Upper lobe of left lung (tissue), 6 donors: Measurements from ENCODE around the gene TRAF3. TPM values are rescaled to one million over a fixed set of nuclear protein-coding genes. Genes with fewer than 3 reads are reported as not detected.

Experiments
- ATAC-seq, 2 donors: fragments of 200-7000 bp; cut with Tn5 transposase; one replicate each; pipeline ENCODE4 v1.9.1; 2022; ENCODE audit warnings: mild to moderate bottlenecking in 2 of 2, moderate library complexity in 2 of 2; ENCODE audit not compliant: low FRiP score in 2 of 2
- DNase-seq, 2 donors: peaks; one replicate each; pipeline ENCODE4 v3.0.0-alpha.2; 2019 to 2020
- H3K27ac ChIP-seq, 4 donors: fragments of 200-600 bp; sonication (generic); one replicate each; pipeline ENCODE4 v1.5.1; 2016 to 2019
- H3K27me3 ChIP-seq, 4 donors: fragments of 200-600 bp; sonication (generic); one replicate each; pipeline ENCODE4 v1.5.1; 2017 to 2019
- H3K36me3 ChIP-seq, 4 donors: fragments of 200-600 bp; sonication (generic); one replicate each; pipeline ENCODE4 v1.5.1; 2016 to 2019
- H3K4me1 ChIP-seq, 4 donors: fragments of 200-600 bp; sonication (generic); one replicate each; pipeline ENCODE4 v1.5.1; 2018 to 2019
- H3K4me3 ChIP-seq, 4 donors: fragments of 200-600 bp; sonication (generic); one replicate each; pipeline ENCODE4 v1.5.1; 2017 to 2019; ENCODE audit warnings: mild to moderate bottlenecking in 2 of 4, moderate library complexity in 1 of 4
- H3K9me3 ChIP-seq, 4 donors: fragments of 200-600 bp; sonication (generic); one replicate each; pipeline ENCODE4 v1.5.1; 2018 to 2019
- EP300 ChIP-seq, 4 donors: sonication (generic); formaldehyde crosslinking; IDR thresholded peaks; one replicate each; pipeline ENCODE4 v1.5.1; 2017; ENCODE audit warnings: antibody characterized with exemption in 4 of 4, control low read depth in 2 of 4
- POLR2A ChIP-seq, 4 donors: fragments of 450-650 bp; IDR thresholded peaks; one replicate each; pipeline ENCODE4 v1.5.1; 2016 to 2017; ENCODE audit warnings: antibody characterized with exemption in 4 of 4, mild to moderate bottlenecking in 2 of 4
- POLR2AphosphoS5 ChIP-seq, 2 donors: sonication (generic); formaldehyde crosslinking; IDR thresholded peaks; one replicate each; pipeline ENCODE4 v1.5.1; 2017; ENCODE audit warnings: antibody characterized with exemption in 2 of 2
- WGBS, 2 donors: methylation state at CpG; one replicate each; pipeline ENCODE4 v1.1.5; 2017 to 2018; 5-methylcytosine and 5-hydroxymethylcytosine counted together
- total RNA-seq, 6 donors: library from RNA; depleted of rRNA in 4 of 6; stranded (reverse); fragments of >200 nt in 4 of 6; gene quantifications; one replicate each; pipeline versions ENCODE4 v1.1.0 to v1.2.1, GENCODE V29; 2016 to 2021
- TF ChIP-seq, protein P1 (sequence below), 6 experiments: fragments of 450-650 bp in 4 of 6; fragments of 200-600 bp in 2 of 6; sonication (generic) in 2 of 6; IDR thresholded peaks; one replicate each; pipeline ENCODE4 v1.5.1; 2016 to 2019; ENCODE audit warnings: antibody characterized with exemption in 6 of 6
- donor health status: DM: no; HTN: no; CAD: no; lungs with moderate emphysema.
- donor health status: DM: no; HTN: yes; CAD: no; lungs with severe emphysema.

Gene TRAF3
- total RNA-seq, 6 donors from 2014 or later, result 14.7 to 45.4 (median 22.1) TPM

DNA sequence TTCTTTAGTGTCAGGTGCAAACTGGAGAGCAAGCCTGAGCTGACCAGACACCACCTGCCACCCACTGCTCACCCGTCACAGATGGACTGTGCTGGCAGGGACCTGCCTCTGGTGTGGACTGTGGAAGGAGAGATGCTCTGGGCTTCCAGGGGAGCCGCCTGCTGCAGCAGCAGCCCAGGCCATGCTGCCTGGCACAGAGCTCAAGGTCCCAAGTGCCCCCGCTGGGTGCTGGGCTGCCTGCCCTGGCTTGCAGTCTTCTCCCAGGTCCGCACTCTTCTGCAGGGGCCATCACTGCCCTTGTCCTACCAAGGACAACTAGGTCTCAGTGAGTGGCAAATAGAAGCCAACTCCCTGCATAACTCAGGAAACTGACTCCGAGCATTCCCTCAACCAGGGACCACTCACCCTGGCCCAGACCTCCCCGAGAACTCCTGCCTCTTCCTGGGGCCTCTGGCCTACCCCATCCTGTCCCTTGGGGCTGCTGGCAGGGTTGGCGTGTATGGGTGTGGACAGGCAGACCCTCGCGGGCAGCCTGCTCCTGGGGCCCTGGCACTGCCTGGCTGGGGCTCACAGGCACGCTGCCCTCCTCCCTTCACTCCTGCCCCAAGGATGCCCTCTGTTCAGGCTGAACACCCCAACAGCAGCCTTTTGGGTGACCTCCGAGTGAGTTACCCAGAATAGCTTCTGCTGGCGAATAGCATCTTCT, 154.5 kb downstream of the TRAF3 start:
- H3K27ac ChIP-seq, result no peak overlapping the region
- peaks cover 2 to 30% (median 26%) of the 10 kb centered on the region in 4 donors for H3K27me3 ChIP-seq
- no peaks in the 10 kb centered on the region for H3K9me3 ChIP-seq
- no peak overlapping the region for H3K4me3 ChIP-seq
- TF ChIP-seq EP300 (IDR thresholded peaks at IDR 0.05) (no peak), POLR2AphosphoS5 (IDR thresholded peaks at IDR 0.05) (no peak)
- H3K36me3 ChIP-seq, result peaks cover 0 to 32% (median 16%) of the 10 kb centered on the region in 4 donors
- peak in 1 of 2 donors; percentile 61 for DNase-seq
- H3K4me1 ChIP-seq, result peaks cover 28 to 43% (median 29%) of the 10 kb centered on the region in 4 donors
- ATAC-seq, result no peak
- WGBS, 2 donors, result 92 to 100% methylated on average over 4 to 12 of the region's 12 CpGs

DNA sequence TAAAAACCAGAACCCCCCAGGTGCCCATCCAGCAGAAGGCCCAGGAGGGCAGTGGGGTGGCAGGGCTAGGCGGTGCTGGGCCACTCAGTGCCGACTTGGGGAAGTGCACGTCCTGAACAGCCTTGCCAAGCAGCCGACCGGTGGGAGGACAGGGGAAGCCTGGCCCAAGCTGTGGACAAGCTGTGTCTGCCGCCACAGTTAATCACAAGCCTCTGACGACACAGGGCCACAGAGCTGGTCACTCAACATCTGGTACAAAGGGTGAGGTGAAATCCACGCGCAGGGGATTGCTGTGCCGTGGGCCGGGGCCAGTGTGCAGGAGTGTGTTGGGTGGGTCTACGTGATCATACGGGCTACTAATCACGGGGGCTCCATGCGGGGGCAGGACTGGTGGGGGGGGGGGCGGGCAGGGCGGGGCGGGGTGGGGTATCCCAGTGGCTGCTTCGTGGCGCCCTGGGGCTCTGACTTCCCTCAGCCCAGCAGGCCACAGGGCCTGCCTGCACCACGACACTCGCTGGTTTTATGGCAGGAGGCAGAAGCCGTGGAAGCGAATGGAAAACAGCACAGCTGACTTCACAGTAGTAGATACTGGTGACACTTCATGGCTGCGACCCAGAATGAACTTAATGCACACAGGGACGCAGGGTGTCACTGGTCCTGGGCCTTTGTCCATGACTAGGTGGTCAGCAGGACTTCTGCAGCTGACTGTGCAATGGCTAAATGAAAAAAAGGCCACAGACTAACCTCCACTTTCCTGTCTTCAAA, 155.4 kb downstream of the TRAF3 start:
- ATAC-seq, result no peak
- Histone ChIP-seq H3K27me3 (peaks cover 2 to 30% (median 26%) of the 10 kb centered on the region in 4 donors), H3K36me3 (peaks cover 3 to 41% (median 23%) of the 10 kb centered on the region in 4 donors), H3K4me1 (peaks cover 28 to 35% (median 29%) of the 10 kb centered on the region in 4 donors), H3K4me3 (no peak overlapping the region), H3K9me3 (no peaks in the 10 kb centered on the region), H3K27ac (no peak overlapping the region)
- TF ChIP-seq, protein P1, sequence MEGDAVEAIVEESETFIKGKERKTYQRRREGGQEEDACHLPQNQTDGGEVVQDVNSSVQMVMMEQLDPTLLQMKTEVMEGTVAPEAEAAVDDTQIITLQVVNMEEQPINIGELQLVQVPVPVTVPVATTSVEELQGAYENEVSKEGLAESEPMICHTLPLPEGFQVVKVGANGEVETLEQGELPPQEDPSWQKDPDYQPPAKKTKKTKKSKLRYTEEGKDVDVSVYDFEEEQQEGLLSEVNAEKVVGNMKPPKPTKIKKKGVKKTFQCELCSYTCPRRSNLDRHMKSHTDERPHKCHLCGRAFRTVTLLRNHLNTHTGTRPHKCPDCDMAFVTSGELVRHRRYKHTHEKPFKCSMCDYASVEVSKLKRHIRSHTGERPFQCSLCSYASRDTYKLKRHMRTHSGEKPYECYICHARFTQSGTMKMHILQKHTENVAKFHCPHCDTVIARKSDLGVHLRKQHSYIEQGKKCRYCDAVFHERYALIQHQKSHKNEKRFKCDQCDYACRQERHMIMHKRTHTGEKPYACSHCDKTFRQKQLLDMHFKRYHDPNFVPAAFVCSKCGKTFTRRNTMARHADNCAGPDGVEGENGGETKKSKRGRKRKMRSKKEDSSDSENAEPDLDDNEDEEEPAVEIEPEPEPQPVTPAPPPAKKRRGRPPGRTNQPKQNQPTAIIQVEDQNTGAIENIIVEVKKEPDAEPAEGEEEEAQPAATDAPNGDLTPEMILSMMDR (IDR thresholded peaks at IDR 0.05), result no peak
- no peak for TF ChIP-seq EP300 (IDR thresholded peaks at IDR 0.05)
- peak in 1 of 2 donors; percentile 52 for DNase-seq
- 88 to 92% methylated on average over 14 to 17 of the region's 26 CpGs for WGBS, 2 donors

- WGBS, 2 donors, result 93% methylated on average over 16 to 20 of the region's 20 CpGs
- peaks cover 6 to 50% (median 32%) of the 10 kb centered on the region in 4 donors for H3K36me3 ChIP-seq
- no peak overlapping the region for H3K4me3 ChIP-seq
- no peak overlapping the region for H3K27ac ChIP-seq
- H3K27me3 ChIP-seq, result peaks cover 2 to 21% (median 20%) of the 10 kb centered on the region in 4 donors
- DNase-seq (peak in 1 of 2 donors; percentile 69), ATAC-seq (no peak)
- H3K4me1 ChIP-seq, result peaks cover 18 to 24% (median 19%) of the 10 kb centered on the region in 4 donors
- H3K9me3 ChIP-seq, result no peaks in the 10 kb centered on the region
- TF ChIP-seq EP300 (IDR thresholded peaks at IDR 0.05), result no peak
- TF ChIP-seq POLR2A (IDR thresholded peaks at IDR 0.05), result no peak
- TF ChIP-seq, protein P1 (IDR thresholded peaks at IDR 0.05), result no peak
- no peak for TF ChIP-seq POLR2AphosphoS5 (IDR thresholded peaks at IDR 0.05)
These were observed 156.5 kb downstream of the TRAF3 start for GRCh38 chr14:102933618-102934231.

DNA sequence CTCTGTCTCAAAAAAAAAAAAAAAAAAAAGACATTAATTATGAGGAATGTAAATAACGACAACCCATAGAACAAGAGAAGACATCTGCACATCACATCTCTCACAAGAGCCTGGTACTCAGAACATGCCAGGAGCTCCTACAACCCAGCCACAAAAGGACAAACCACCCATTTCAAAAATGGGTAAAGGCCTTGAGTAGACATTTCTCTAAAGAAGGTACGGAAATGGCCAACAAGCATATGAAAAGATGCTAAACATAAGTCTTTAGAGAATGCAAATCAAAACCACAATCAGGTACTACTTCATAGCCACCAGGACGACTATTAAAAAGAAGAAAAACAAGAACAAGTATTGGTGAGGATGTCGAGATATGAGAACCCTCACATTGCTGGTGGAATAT, 158.5 kb downstream of the TRAF3 start:
- Histone ChIP-seq H3K27ac (no peak overlapping the region), H3K4me3 (no peak overlapping the region), H3K9me3 (no peaks in the 10 kb centered on the region), H3K36me3 (peaks cover 6 to 67% (median 47%) of the 10 kb centered on the region in 4 donors), H3K27me3 (peaks cover 0 to 3% (median under 1%) of the 10 kb centered on the region in 4 donors), H3K4me1 (peaks cover 0 to 8% (median 3%) of the 10 kb centered on the region in 4 donors)
- 85 to 94% methylated on average over 4 of the region's 4 CpGs for WGBS, 2 donors
- DNase-seq (no peak), ATAC-seq (no peak)
- TF ChIP-seq, protein P1 (IDR thresholded peaks at IDR 0.05), result no peak
- TF ChIP-seq POLR2AphosphoS5 (IDR thresholded peaks at IDR 0.05) (no peak), EP300 (IDR thresholded peaks at IDR 0.05) (no peak), POLR2A (IDR thresholded peaks at IDR 0.05) (no peak)
